ENCODE measurements around the gene TMEM220. TPM values are rescaled to one million over a fixed set of nuclear protein-coding genes. Genes with fewer than 3 reads are reported as not detected.

Gene TMEM220
- total and polyA plus RNA-seq, 2 experiments from 2014 or later = 10.5 to 30.0 TPM

GRCh38 chr17:10767232-10767631, 37.4 kb upstream of the TMEM220 start:
- no peak overlapping the region for H3K4me2 ChIP-seq
- peak; percentile 30 for DNase-seq (ENCODE audit: low spot score)
- H3K27ac ChIP-seq = peak overlapping the region; percentile 41
- H3K79me2 ChIP-seq = no peaks in the 10 kb centered on the region
- H3K36me3 ChIP-seq (replicated peaks; ENCODE audit: insufficient read depth, low read depth) = no peaks in the 10 kb centered on the region
- no peaks in the 10 kb centered on the region for H3K27me3 ChIP-seq
- H3K9me2 ChIP-seq (replicated peaks; ENCODE audit: insufficient read depth) = no peaks in the 10 kb centered on the region
- 79% methylated on average over 4 of the region's 4 CpGs for WGBS (ENCODE audit: low lambda C conversion rate, missing lambda C conversion rate)
- TF ChIP-seq EZH2 (IDR thresholded peaks at IDR 0.05; ENCODE audit: borderline replicate concordance) (no peak), EZH2phosphoT487 (IDR thresholded peaks at IDR 0.05; ENCODE audit: low read depth, severe bottlenecking, unreplicated experiment) (no peak)
- TF ChIP-seq, protein P1, sequence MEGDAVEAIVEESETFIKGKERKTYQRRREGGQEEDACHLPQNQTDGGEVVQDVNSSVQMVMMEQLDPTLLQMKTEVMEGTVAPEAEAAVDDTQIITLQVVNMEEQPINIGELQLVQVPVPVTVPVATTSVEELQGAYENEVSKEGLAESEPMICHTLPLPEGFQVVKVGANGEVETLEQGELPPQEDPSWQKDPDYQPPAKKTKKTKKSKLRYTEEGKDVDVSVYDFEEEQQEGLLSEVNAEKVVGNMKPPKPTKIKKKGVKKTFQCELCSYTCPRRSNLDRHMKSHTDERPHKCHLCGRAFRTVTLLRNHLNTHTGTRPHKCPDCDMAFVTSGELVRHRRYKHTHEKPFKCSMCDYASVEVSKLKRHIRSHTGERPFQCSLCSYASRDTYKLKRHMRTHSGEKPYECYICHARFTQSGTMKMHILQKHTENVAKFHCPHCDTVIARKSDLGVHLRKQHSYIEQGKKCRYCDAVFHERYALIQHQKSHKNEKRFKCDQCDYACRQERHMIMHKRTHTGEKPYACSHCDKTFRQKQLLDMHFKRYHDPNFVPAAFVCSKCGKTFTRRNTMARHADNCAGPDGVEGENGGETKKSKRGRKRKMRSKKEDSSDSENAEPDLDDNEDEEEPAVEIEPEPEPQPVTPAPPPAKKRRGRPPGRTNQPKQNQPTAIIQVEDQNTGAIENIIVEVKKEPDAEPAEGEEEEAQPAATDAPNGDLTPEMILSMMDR (IDR thresholded peaks at IDR 0.05; ENCODE audit: poor library complexity) = no peak
- no peaks in the 10 kb centered on the region for H3K4me1 ChIP-seq (ENCODE audit: insufficient read depth)
- H3K9me3 ChIP-seq (ENCODE audit: low read depth) = no peaks in the 10 kb centered on the region
- H3K4me3 ChIP-seq = no peak overlapping the region
- no peak overlapping the region for H2AFZ ChIP-seq
- no peaks in the 10 kb centered on the region for H4K20me1 ChIP-seq (ENCODE audit: insufficient read depth, poor library complexity, severe bottlenecking)

GRCh38 chr17:10762037-10762436, 32.2 kb upstream of the TMEM220 start:
- H4K20me1 ChIP-seq (ENCODE audit: insufficient read depth, poor library complexity, severe bottlenecking) = no peaks in the 10 kb centered on the region
- TF ChIP-seq, protein P1 (IDR thresholded peaks at IDR 0.05; ENCODE audit: poor library complexity) = no peak
- TF ChIP-seq EZH2phosphoT487 (IDR thresholded peaks at IDR 0.05; ENCODE audit: low read depth, severe bottlenecking, unreplicated experiment) (no peak), EZH2 (IDR thresholded peaks at IDR 0.05; ENCODE audit: borderline replicate concordance) (no peak)
- H3K9me3 ChIP-seq (ENCODE audit: low read depth) = no peaks in the 10 kb centered on the region
- H3K36me3 ChIP-seq (replicated peaks; ENCODE audit: insufficient read depth, low read depth) = no peaks in the 10 kb centered on the region
- WGBS (ENCODE audit: low lambda C conversion rate, missing lambda C conversion rate) = 100% methylated on average over 1 of the region's 1 CpG
- H3K79me2 ChIP-seq = no peaks in the 10 kb centered on the region
- H3K27ac ChIP-seq = no peak overlapping the region
- H3K27me3 ChIP-seq = no peaks in the 10 kb centered on the region
- no peak overlapping the region for H3K4me3 ChIP-seq
- no peak overlapping the region for H3K4me2 ChIP-seq
- no peak for DNase-seq (ENCODE audit: low spot score)
- no peaks in the 10 kb centered on the region for H3K9me2 ChIP-seq (replicated peaks; ENCODE audit: insufficient read depth)
- peaks cover 14% of the 10 kb centered on the region for H3K4me1 ChIP-seq (ENCODE audit: insufficient read depth)
- no peak overlapping the region for H2AFZ ChIP-seq

- H3K4me2 ChIP-seq = no peak overlapping the region
- H2AFZ ChIP-seq = no peak overlapping the region
- H3K79me2 ChIP-seq = no peaks in the 10 kb centered on the region
- no peaks in the 10 kb centered on the region for H3K9me2 ChIP-seq (replicated peaks; ENCODE audit: insufficient read depth)
- WGBS (ENCODE audit: low lambda C conversion rate, missing lambda C conversion rate) = 77% methylated on average over 2 of the region's 2 CpGs
- H3K36me3 ChIP-seq (replicated peaks; ENCODE audit: insufficient read depth, low read depth) = no peaks in the 10 kb centered on the region
- DNase-seq (ENCODE audit: low spot score) = no peak
- H4K20me1 ChIP-seq (ENCODE audit: insufficient read depth, poor library complexity, severe bottlenecking) = no peaks in the 10 kb centered on the region
- H3K9me3 ChIP-seq (ENCODE audit: low read depth) = no peaks in the 10 kb centered on the region
- peaks cover 21% of the 10 kb centered on the region for H3K4me1 ChIP-seq (ENCODE audit: insufficient read depth)
- no peak overlapping the region for H3K4me3 ChIP-seq
- TF ChIP-seq, protein P1 (IDR thresholded peaks at IDR 0.05; ENCODE audit: poor library complexity) = no peak
- TF ChIP-seq EZH2phosphoT487 (IDR thresholded peaks at IDR 0.05; ENCODE audit: low read depth, severe bottlenecking, unreplicated experiment) = no peak
- TF ChIP-seq EZH2 (IDR thresholded peaks at IDR 0.05; ENCODE audit: borderline replicate concordance) = no peak
- H3K27ac ChIP-seq = no peak overlapping the region
- no peaks in the 10 kb centered on the region for H3K27me3 ChIP-seq
Observed at GRCh38 chr17:10761281-10761680, 31.5 kb upstream of the TMEM220 start.

GRCh38 chr17:10758062-10758461, 28.2 kb upstream of the TMEM220 start:
- H4K20me1 ChIP-seq (ENCODE audit: insufficient read depth, poor library complexity, severe bottlenecking) = no peaks in the 10 kb centered on the region
- TF ChIP-seq EZH2 (IDR thresholded peaks at IDR 0.05; ENCODE audit: borderline replicate concordance) = no peak
- TF ChIP-seq, protein P1 (IDR thresholded peaks at IDR 0.05; ENCODE audit: poor library complexity) = no peak
- no peak for TF ChIP-seq EZH2phosphoT487 (IDR thresholded peaks at IDR 0.05; ENCODE audit: low read depth, severe bottlenecking, unreplicated experiment)
- no peaks in the 10 kb centered on the region for H3K79me2 ChIP-seq
- no peak for DNase-seq (ENCODE audit: low spot score)
- no peaks in the 10 kb centered on the region for H3K27me3 ChIP-seq
- H3K9me3 ChIP-seq (ENCODE audit: low read depth) = no peaks in the 10 kb centered on the region
- H3K4me1 ChIP-seq (ENCODE audit: insufficient read depth) = peaks cover 38% of the 10 kb centered on the region
- H3K36me3 ChIP-seq (replicated peaks; ENCODE audit: insufficient read depth, low read depth) = no peaks in the 10 kb centered on the region
- WGBS (ENCODE audit: low lambda C conversion rate, missing lambda C conversion rate) = 53% methylated on average over 6 of the region's 6 CpGs
- peak overlapping the region; percentile 94 for H3K27ac ChIP-seq
- H3K9me2 ChIP-seq (replicated peaks; ENCODE audit: insufficient read depth) = no peaks in the 10 kb centered on the region
- no peak overlapping the region for H3K4me3 ChIP-seq
- H2AFZ ChIP-seq = no peak overlapping the region
- peak overlapping the region; percentile 36 for H3K4me2 ChIP-seq

All from hepatocyte (in vitro differentiated cells).